ENCODE results near the gene AUTS2.

AUTS2 gene

DNA sequence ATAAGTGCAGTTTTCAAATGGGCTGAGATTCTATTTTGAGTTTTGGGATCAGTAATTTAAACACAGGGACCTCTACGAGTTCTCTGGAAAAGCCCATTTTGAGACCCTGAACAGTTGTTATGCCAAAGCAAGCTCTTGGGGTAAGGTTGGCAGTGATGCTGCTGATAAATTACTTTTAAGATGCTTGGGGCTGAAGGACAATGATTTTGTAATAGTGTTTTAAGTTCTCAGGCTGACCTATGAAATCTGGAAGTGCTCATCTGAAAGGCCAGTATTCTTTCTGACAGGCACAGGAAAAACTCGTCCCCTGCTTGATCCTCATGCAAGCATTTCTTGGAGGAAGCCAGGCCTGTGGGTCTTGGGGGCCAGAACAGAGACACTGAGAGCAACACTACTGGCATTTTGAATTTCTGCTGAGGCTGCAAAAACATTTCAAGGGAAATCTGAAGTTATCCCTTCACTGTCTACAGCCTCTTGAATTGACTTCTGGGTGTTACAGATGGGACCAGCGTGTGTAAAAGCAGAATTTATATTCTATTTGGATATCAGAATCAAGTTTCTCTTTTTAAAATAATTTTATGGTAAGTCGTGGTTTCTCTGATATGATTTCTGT, 79.7 kb downstream of the AUTS2 start:
- no peaks in the 10 kb centered on the region for H4K20me1 ChIP-seq (ENCODE audit: insufficient read depth, low read length)
- H3K27ac ChIP-seq (ENCODE audit: low read depth, low read length, poor library complexity, severe bottlenecking), result peak overlapping the region; percentile 97
- peaks cover 99% of the 10 kb centered on the region for H3K4me1 ChIP-seq (ENCODE audit: insufficient read depth, low read length, severe bottlenecking)
- H3K4me2 ChIP-seq (ENCODE audit: low read length), result peak overlapping the region; percentile 55
- H3K27me3 ChIP-seq (ENCODE audit: insufficient read depth, low read length), result no peaks in the 10 kb centered on the region
- H3K36me3 ChIP-seq (ENCODE audit: insufficient read depth, low read length), result no peaks in the 10 kb centered on the region
- peak overlapping the region; percentile 19 for H3K4me3 ChIP-seq (ENCODE audit: low read depth, low read length, poor library complexity, severe bottlenecking)
- H3K9ac ChIP-seq (ENCODE audit: low read length), result peak overlapping the region; percentile 38
- no peaks in the 10 kb centered on the region for H3K9me2 ChIP-seq (ENCODE audit: low read depth, low read length)
- peaks cover 11% of the 10 kb centered on the region; the same call in 1 of the 2 replicates for H3F3A ChIP-seq (ENCODE audit: insufficient read depth, low read length)
- TF ChIP-seq, protein P1, sequence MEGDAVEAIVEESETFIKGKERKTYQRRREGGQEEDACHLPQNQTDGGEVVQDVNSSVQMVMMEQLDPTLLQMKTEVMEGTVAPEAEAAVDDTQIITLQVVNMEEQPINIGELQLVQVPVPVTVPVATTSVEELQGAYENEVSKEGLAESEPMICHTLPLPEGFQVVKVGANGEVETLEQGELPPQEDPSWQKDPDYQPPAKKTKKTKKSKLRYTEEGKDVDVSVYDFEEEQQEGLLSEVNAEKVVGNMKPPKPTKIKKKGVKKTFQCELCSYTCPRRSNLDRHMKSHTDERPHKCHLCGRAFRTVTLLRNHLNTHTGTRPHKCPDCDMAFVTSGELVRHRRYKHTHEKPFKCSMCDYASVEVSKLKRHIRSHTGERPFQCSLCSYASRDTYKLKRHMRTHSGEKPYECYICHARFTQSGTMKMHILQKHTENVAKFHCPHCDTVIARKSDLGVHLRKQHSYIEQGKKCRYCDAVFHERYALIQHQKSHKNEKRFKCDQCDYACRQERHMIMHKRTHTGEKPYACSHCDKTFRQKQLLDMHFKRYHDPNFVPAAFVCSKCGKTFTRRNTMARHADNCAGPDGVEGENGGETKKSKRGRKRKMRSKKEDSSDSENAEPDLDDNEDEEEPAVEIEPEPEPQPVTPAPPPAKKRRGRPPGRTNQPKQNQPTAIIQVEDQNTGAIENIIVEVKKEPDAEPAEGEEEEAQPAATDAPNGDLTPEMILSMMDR (IDR thresholded peaks at IDR 0.05; ENCODE audit: low read length), result no peak
- TF ChIP-seq EZH2 (IDR thresholded peaks at IDR 0.05; ENCODE audit: borderline replicate concordance, low read length), result no peak
- H3K9me3 ChIP-seq (ENCODE audit: low read length), result no peaks in the 10 kb centered on the region
- peaks cover 95% of the 10 kb centered on the region for H3K79me2 ChIP-seq (ENCODE audit: insufficient read depth, low read length)
- H2AFZ ChIP-seq (ENCODE audit: low read length), result no peak overlapping the region

DNA sequence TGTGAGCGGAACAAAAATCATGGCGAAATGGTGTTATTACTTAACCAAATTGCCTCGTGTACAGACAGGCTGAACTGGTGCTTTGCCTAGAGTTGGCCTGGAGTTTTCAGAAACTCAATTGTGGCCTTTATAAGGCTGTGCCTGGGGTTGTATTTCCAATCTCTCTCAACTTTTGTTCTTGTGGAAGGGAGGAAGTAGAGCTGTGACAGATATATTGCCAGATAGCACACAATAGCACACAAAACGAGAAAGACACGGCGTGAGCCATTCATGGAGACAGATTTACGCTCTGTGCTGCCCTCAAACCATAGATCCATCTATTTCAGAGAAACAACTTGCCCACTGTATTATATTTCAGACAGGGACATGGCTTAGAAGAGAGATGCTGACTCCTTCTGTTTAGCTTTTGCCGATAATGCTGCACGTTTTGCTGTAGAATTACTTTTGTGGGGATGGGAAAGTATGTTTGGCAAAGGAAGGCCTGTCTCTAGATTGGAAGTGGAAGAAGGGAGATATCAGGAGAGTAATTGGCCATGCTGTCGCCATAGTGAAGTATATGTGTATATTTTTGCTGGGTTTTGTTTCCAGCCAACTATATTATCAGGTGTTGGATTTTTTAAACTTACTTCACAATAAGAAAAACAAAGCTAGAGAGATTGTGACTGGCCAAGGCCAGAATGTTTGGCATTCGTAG, 80.4 kb downstream of the AUTS2 start:
- Histone ChIP-seq H3K79me2 (ENCODE audit: insufficient read depth, low read length) (peaks cover 94% of the 10 kb centered on the region), H3K9me3 (ENCODE audit: low read length) (no peaks in the 10 kb centered on the region), H3K27ac (ENCODE audit: low read depth, low read length, poor library complexity, severe bottlenecking) (peak overlapping the region; percentile 97), H3K9ac (ENCODE audit: low read length) (peak overlapping the region; percentile 38; the same call in 1 of the 2 replicates), H3K4me3 (ENCODE audit: low read depth, low read length, poor library complexity, severe bottlenecking) (no peak overlapping the region), H3F3A (ENCODE audit: insufficient read depth, low read length) (peaks cover 11% of the 10 kb centered on the region; the same call in 1 of the 2 replicates), H2AFZ (ENCODE audit: low read length) (no peak overlapping the region), H3K9me2 (ENCODE audit: low read depth, low read length) (no peaks in the 10 kb centered on the region), H3K36me3 (ENCODE audit: insufficient read depth, low read length) (no peaks in the 10 kb centered on the region), H3K27me3 (ENCODE audit: insufficient read depth, low read length) (no peaks in the 10 kb centered on the region), H4K20me1 (ENCODE audit: insufficient read depth, low read length) (no peaks in the 10 kb centered on the region), H3K4me2 (ENCODE audit: low read length) (peak overlapping the region; percentile 55), H3K4me1 (ENCODE audit: insufficient read depth, low read length, severe bottlenecking) (peaks cover 99% of the 10 kb centered on the region)
- TF ChIP-seq EZH2 (IDR thresholded peaks at IDR 0.05; ENCODE audit: borderline replicate concordance, low read length), result no peak
- TF ChIP-seq, protein P1 (IDR thresholded peaks at IDR 0.05; ENCODE audit: low read length), result no peak

DNA sequence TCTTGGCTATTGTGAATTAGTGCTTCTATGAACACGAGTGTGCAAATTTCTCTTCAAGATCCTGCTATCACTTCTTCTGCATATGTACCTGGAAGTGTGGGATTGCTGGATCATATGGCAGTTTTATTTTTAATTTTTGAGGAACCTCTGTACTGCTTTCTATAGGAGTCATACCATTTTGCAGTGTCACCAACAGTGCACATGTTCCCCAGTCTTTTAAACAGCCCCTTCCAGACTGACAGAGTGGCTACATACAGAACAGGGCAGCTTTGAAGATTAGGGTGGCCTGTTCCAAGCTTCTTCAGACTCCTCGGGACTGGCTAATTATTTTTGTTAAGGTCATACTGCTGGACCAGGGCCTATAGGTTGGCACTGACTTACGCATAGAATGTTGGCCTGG, 82.9 kb downstream of the AUTS2 start:
- TF ChIP-seq, protein P1 (IDR thresholded peaks at IDR 0.05; ENCODE audit: low read length), result no peak
- no peak for TF ChIP-seq EZH2 (IDR thresholded peaks at IDR 0.05; ENCODE audit: borderline replicate concordance, low read length)
- Histone ChIP-seq H3K4me1 (ENCODE audit: insufficient read depth, low read length, severe bottlenecking) (peaks cover 100% of the 10 kb centered on the region), H3K4me2 (ENCODE audit: low read length) (peak overlapping the region; percentile 5; the same call in 1 of the 2 replicates), H3K9me2 (ENCODE audit: low read depth, low read length) (no peaks in the 10 kb centered on the region), H2AFZ (ENCODE audit: low read length) (no peak overlapping the region), H3F3A (ENCODE audit: insufficient read depth, low read length) (peaks cover 11% of the 10 kb centered on the region; the same call in 1 of the 2 replicates), H3K27ac (ENCODE audit: low read depth, low read length, poor library complexity, severe bottlenecking) (peak overlapping the region; percentile 97), H3K9ac (ENCODE audit: low read length) (peak overlapping the region; percentile 63; the same call in 1 of the 2 replicates), H3K4me3 (ENCODE audit: low read depth, low read length, poor library complexity, severe bottlenecking) (no peak overlapping the region), H3K36me3 (ENCODE audit: insufficient read depth, low read length) (no peaks in the 10 kb centered on the region), H3K27me3 (ENCODE audit: insufficient read depth, low read length) (no peaks in the 10 kb centered on the region), H3K79me2 (ENCODE audit: insufficient read depth, low read length) (peaks cover 95% of the 10 kb centered on the region), H3K9me3 (ENCODE audit: low read length) (no peaks in the 10 kb centered on the region), H4K20me1 (ENCODE audit: insufficient read depth, low read length) (no peaks in the 10 kb centered on the region)

Data from OCI-LY1 (cell line).